Measurements from ENCODE around the gene C1orf174. TPM values are rescaled to one million over a fixed set of nuclear protein-coding genes. Genes with fewer than 3 reads are reported as not detected.

C1orf174 gene
- total and polyA plus RNA-seq, 2 of the 13 experiments (the other 11 are each of a cell fraction or from before 2014, with no cell fraction given), result 21.6 to 31.4 TPM

DNA sequence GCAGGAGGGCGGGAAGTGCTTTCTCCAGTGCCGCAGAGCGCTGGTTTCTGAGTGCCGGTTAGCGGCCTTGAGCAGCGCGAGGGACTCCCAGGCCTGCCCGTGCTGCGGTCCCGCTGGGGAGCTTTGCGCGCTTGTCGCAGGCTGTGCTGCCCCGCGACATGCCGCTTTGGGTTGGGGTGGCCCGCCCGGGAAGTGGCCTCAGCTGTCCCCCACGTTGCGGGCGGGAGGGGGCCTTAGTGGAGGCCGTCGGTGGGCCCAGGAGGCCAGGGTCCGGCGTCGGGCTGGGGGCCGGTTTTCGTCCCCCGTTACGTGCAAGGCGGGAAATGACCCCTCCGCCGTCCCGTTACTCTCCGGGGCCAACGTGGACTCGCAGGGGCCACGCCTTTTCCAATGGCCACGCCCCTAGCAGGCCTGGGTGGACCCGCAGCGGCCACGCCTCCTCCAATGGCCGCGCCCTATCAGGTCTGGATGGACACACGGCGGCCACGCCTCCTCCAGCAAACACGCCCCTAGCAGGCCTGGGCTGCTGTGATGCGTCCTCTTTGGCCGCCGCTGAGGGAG, 977 bp upstream of the C1orf174 start (continued):
- TF ChIP-seq, protein P1, sequence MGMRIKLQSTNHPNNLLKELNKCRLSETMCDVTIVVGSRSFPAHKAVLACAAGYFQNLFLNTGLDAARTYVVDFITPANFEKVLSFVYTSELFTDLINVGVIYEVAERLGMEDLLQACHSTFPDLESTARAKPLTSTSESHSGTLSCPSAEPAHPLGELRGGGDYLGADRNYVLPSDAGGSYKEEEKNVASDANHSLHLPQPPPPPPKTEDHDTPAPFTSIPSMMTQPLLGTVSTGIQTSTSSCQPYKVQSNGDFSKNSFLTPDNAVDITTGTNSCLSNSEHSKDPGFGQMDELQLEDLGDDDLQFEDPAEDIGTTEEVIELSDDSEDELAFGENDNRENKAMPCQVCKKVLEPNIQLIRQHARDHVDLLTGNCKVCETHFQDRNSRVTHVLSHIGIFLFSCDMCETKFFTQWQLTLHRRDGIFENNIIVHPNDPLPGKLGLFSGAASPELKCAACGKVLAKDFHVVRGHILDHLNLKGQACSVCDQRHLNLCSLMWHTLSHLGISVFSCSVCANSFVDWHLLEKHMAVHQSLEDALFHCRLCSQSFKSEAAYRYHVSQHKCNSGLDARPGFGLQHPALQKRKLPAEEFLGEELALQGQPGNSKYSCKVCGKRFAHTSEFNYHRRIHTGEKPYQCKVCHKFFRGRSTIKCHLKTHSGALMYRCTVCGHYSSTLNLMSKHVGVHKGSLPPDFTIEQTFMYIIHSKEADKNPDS (CRISPR knock-in tag; IDR thresholded peaks at IDR 0.05), result no peak
- peak; percentile 97; the same call in 1 of the 2 replicates for TF ChIP-seq ZFP82 (CRISPR knock-in tag; IDR thresholded peaks at IDR 0.05; ENCODE audit: borderline replicate concordance)
- TF ChIP-seq ZNF543 (CRISPR knock-in tag; IDR thresholded peaks at IDR 0.05), result peak; percentile 43; the same call in 1 of the 2 replicates
- TF ChIP-seq, protein P2, sequence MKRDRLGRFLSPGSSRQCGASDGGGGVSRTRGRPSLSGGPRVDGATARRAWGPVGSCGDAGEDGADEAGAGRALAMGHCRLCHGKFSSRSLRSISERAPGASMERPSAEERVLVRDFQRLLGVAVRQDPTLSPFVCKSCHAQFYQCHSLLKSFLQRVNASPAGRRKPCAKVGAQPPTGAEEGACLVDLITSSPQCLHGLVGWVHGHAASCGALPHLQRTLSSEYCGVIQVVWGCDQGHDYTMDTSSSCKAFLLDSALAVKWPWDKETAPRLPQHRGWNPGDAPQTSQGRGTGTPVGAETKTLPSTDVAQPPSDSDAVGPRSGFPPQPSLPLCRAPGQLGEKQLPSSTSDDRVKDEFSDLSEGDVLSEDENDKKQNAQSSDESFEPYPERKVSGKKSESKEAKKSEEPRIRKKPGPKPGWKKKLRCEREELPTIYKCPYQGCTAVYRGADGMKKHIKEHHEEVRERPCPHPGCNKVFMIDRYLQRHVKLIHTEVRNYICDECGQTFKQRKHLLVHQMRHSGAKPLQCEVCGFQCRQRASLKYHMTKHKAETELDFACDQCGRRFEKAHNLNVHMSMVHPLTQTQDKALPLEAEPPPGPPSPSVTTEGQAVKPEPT (CRISPR knock-in tag; IDR thresholded peaks at IDR 0.05; ENCODE audit: low read depth), result no peak
- TF ChIP-seq NR2F2 (IDR thresholded peaks at IDR 0.05; ENCODE audit: borderline replicate concordance, low read depth), result 0 out of 2 replicates have a peak, but pooled peaks have one; percentile 4
- TF ChIP-seq GATAD1 (CRISPR knock-in tag; IDR thresholded peaks at IDR 0.05), result peak; percentile 47
- TF ChIP-seq ZNF577 (CRISPR knock-in tag; IDR thresholded peaks at IDR 0.05; ENCODE audit: borderline replicate concordance, low read depth), result no peak
- TF ChIP-seq ZNF557 (CRISPR knock-in tag; IDR thresholded peaks at IDR 0.05), result no peak
- TF ChIP-seq HNRNPH1 (optimal IDR thresholded peaks at IDR 0.05; ENCODE audit: low read depth, low read length), result no peak
- TF ChIP-seq NR1H2 (CRISPR knock-in tag; IDR thresholded peaks at IDR 0.05; ENCODE audit: borderline replicate concordance, low read depth), result 0 out of 2 replicates have a peak, but pooled peaks have one; percentile 44
- no peak for TF ChIP-seq ZNF780A (CRISPR knock-in tag; IDR thresholded peaks at IDR 0.05)
- TF ChIP-seq ZNF629 (CRISPR knock-in tag; conservative IDR thresholded peaks at IDR 0.05), result no peak
- no peak for TF ChIP-seq ZNF879 (CRISPR knock-in tag; IDR thresholded peaks at IDR 0.05)
- no peak for TF ChIP-seq MBD4 (IDR thresholded peaks at IDR 0.05; ENCODE audit: borderline replicate concordance, low read length)
- no peak for TF ChIP-seq MAZ (IDR thresholded peaks at IDR 0.05; ENCODE audit: borderline replicate concordance, low read depth, low read length)
- TF ChIP-seq MAZ (CRISPR knock-in tag; IDR thresholded peaks at IDR 0.05; ENCODE audit: low read depth), result 0 out of 2 replicates have a peak, but pooled peaks have one; percentile 5
- TF ChIP-seq PCBP2 (optimal IDR thresholded peaks at IDR 0.05; ENCODE audit: low read depth, low read length, poor library complexity, severe bottlenecking), result no peak
- TF ChIP-seq ETV5 (CRISPR knock-in tag; IDR thresholded peaks at IDR 0.05; ENCODE audit: borderline replicate concordance), result no peak; the same call in 1 of the 2 replicates
- TF ChIP-seq RCOR2 (CRISPR knock-in tag; IDR thresholded peaks at IDR 0.05), result no peak
- 0 out of 2 replicates have a peak, but pooled peaks have one; percentile 11 for TF ChIP-seq CBX5 (CRISPR knock-in tag; IDR thresholded peaks at IDR 0.05; ENCODE audit: borderline replicate concordance)
- TF ChIP-seq EEA1 (CRISPR knock-in tag; IDR thresholded peaks at IDR 0.05; ENCODE audit: borderline replicate concordance), result 0 out of 2 replicates have a peak, but pooled peaks have one; percentile 67
- no peak for TF ChIP-seq AHR (CRISPR knock-in tag; IDR thresholded peaks at IDR 0.05)
- no peak for TF ChIP-seq REPIN1 (CRISPR knock-in tag; IDR thresholded peaks at IDR 0.05; ENCODE audit: borderline replicate concordance, low read depth)
- TF ChIP-seq NFKBIZ (CRISPR knock-in tag; IDR thresholded peaks at IDR 0.05), result no peak
- TF ChIP-seq JUND (CRISPR knock-in tag; IDR thresholded peaks at IDR 0.05), result 0 out of 2 replicates have a peak, but pooled peaks have one; percentile 39
